IPS DF 4.7 (cell line): ENCODE measurements around the gene DSN1.

Experiments used
- DNase-seq: peaks from one replicate; pipeline ENCODE4 v3.0.0-alpha.2; 2013; ENCODE audit warnings: low spot score; ENCODE audit errors: extremely low read depth

The DSN1 gene

GRCh38 chr20:36795691-36796090 is 22.1 kb upstream of the DSN1 start:
- no peak for DNase-seq

- no peak for DNase-seq
These were observed 20.5 kb upstream of the DSN1 start for GRCh38 chr20:36794116-36794474.

GRCh38 chr20:36793294-36794115 is 19.9 kb upstream of the DSN1 start:
- no peak for DNase-seq

- DNase-seq: peak; percentile 49
These were observed 18.9 kb upstream of the DSN1 start for GRCh38 chr20:36792422-36792821.

GRCh38 chr20:36791862-36792261 is 18.3 kb upstream of the DSN1 start:
- DNase-seq: no peak

- no peak for DNase-seq
These were observed 13.1 kb upstream of the DSN1 start for GRCh38 chr20:36786663-36787062.

- no peak for DNase-seq
These were observed 12.7 kb upstream of the DSN1 start for GRCh38 chr20:36786246-36786645.

GRCh38 chr20:36785308-36785707 is 11.7 kb upstream of the DSN1 start:
- no peak for DNase-seq

- no peak for DNase-seq
These were observed 11.3 kb upstream of the DSN1 start for GRCh38 chr20:36784900-36785299.

- DNase-seq: no peak
These were observed 10.6 kb upstream of the DSN1 start for GRCh38 chr20:36784116-36784515.

- no peak for DNase-seq
These were observed 6.1 kb upstream of the DSN1 start for GRCh38 chr20:36779656-36780025.

GRCh38 chr20:36778831-36779655 is 5.5 kb upstream of the DSN1 start:
- no peak for DNase-seq

- no peak for DNase-seq
These were observed 4.0 kb upstream of the DSN1 start for GRCh38 chr20:36777576-36777975.

- DNase-seq: no peak
These were observed 3.6 kb upstream of the DSN1 start for GRCh38 chr20:36777167-36777566.

GRCh38 chr20:36775826-36776225 is 2.3 kb upstream of the DSN1 start:
- no peak for DNase-seq

- no peak for DNase-seq
These were observed 1.6 kb upstream of the DSN1 start for GRCh38 chr20:36775196-36775595.

GRCh38 chr20:36773107-36773596 is 411 bp downstream of the DSN1 start:
- DNase-seq: no peak

GRCh38 chr20:36770680-36771079 is 2.9 kb downstream of the DSN1 start:
- no peak for DNase-seq

- DNase-seq: no peak
These were observed 4.7 kb downstream of the DSN1 start for GRCh38 chr20:36768768-36769430.

- no peak for DNase-seq
These were observed 12.4 kb downstream of the DSN1 start for GRCh38 chr20:36761125-36761524.

GRCh38 chr20:36760647-36761046 is 12.9 kb downstream of the DSN1 start:
- no peak for DNase-seq

- no peak for DNase-seq
These were observed 15.3 kb downstream of the DSN1 start for GRCh38 chr20:36758276-36758675.
